Caki2 (cell line): ENCODE measurements around the gene MAX. TPM values are rescaled to one million over a fixed set of nuclear protein-coding genes. Genes with fewer than 3 reads are reported as not detected.
"Not testable (repeated sequence)": the region's sequence is repeated elsewhere in the genome, so short reads cannot be mapped to it uniquely, and the experiment has no call there.

ENCODE experiments used
- DNase-seq: peaks from one replicate; pipeline ENCODE4 v3.0.0-alpha.2; 2015; ENCODE audit warnings: low read depth
- in situ Hi-C: cut with HindIII; loops from 2 replicates; pipeline ENCODE4 v1.10.0; 2016; ENCODE audit warnings: low sequenced_read_pairs, low pct_unique_long_range_greater_than_20kb, mixed read lengths
- total RNA-seq: library from RNA; depleted of rRNA; stranded (reverse); fragments of >200 nt; shearing (Covaris generic); gene quantifications from 2 replicates; pipeline ENCODE4 v1.2.3, GENCODE V29; 2014; ENCODE audit warnings: low replicate concordance

MAX gene
- total RNA-seq, 1 experiment from 2014 or later: 23.1 TPM

- no peak for DNase-seq
- in situ Hi-C loops: no loop called here
These were observed 57.7 kb downstream of the MAX start for GRCh38 chr14:65044596-65044959.

GRCh38 chr14:65043893-65044595 is 58.3 kb downstream of the MAX start:
- DNase-seq: no peak
- in situ Hi-C loops: no loop called here

- in situ Hi-C loops: no loop called here
- no peak for DNase-seq
These were observed 59.5 kb downstream of the MAX start for GRCh38 chr14:65042731-65043372.

GRCh38 chr14:65042296-65042695 is 60.0 kb downstream of the MAX start:
- in situ Hi-C loops: no loop called here
- no peak for DNase-seq

- DNase-seq: no peak
- in situ Hi-C loops: no loop called here
These were observed 60.8 kb downstream of the MAX start for GRCh38 chr14:65041434-65041915.

GRCh38 chr14:65040666-65041433 is 61.5 kb downstream of the MAX start:
- DNase-seq: no peak
- in situ Hi-C loops: no loop called here

GRCh38 chr14:65038966-65039365 is 63.4 kb downstream of the MAX start:
- no peak for DNase-seq
- in situ Hi-C loops: no loop called here

- DNase-seq: no peak
These were observed 67.3 kb downstream of the MAX start for GRCh38 chr14:65035049-65035448.

GRCh38 chr14:65034021-65034420 is 68.3 kb downstream of the MAX start:
- DNase-seq: no peak
- in situ Hi-C loops: no loop called here

More at GRCh38 chr14:65035049-65035448, 67.3 kb downstream of the MAX start:
- in situ Hi-C loops: no loop called here

- DNase-seq: no peak
- in situ Hi-C loops: no loop called here
These were observed 69.1 kb downstream of the MAX start for GRCh38 chr14:65033181-65033580.

- in situ Hi-C loops: no loop called here
- DNase-seq: no peak
These were observed 70.0 kb downstream of the MAX start for GRCh38 chr14:65032319-65032718.

GRCh38 chr14:65031321-65031720 is 71.0 kb downstream of the MAX start:
- in situ Hi-C loops: not testable (repeated sequence)

GRCh38 chr14:65028937-65029336 is 73.4 kb downstream of the MAX start:
- in situ Hi-C loops: no loop called here
- DNase-seq: no peak

More at GRCh38 chr14:65031321-65031720, 71.0 kb downstream of the MAX start:
- DNase-seq: not testable (repeated sequence)

GRCh38 chr14:65027127-65027799 is 75.1 kb downstream of the MAX start:
- in situ Hi-C loops: no loop called here
- DNase-seq: no peak

GRCh38 chr14:65026526-65026925 is 75.8 kb downstream of the MAX start:
- no peak for DNase-seq
- in situ Hi-C loops: no loop called here

GRCh38 chr14:65025818-65026217 is 76.5 kb downstream of the MAX start:
- DNase-seq: no peak
- in situ Hi-C loops: no loop called here
